8988T (cell line): ENCODE measurements around the gene LYRM4.
A peak's percentile ranks its signal among the peaks of the same experiment; 100 is the strongest.
"Not testable (repeated sequence)": the region's sequence is repeated elsewhere in the genome, so short reads cannot be mapped to it uniquely, and the experiment has no call there.

Experiments
- DNase-seq: peaks from one replicate; pipeline ENCODE4 v3.0.0; 2011

The LYRM4 gene

GRCh38 chr6:5139828-5140771 lies 120.7 kb downstream of the LYRM4 start:
- DNase-seq, result no peak

DNA sequence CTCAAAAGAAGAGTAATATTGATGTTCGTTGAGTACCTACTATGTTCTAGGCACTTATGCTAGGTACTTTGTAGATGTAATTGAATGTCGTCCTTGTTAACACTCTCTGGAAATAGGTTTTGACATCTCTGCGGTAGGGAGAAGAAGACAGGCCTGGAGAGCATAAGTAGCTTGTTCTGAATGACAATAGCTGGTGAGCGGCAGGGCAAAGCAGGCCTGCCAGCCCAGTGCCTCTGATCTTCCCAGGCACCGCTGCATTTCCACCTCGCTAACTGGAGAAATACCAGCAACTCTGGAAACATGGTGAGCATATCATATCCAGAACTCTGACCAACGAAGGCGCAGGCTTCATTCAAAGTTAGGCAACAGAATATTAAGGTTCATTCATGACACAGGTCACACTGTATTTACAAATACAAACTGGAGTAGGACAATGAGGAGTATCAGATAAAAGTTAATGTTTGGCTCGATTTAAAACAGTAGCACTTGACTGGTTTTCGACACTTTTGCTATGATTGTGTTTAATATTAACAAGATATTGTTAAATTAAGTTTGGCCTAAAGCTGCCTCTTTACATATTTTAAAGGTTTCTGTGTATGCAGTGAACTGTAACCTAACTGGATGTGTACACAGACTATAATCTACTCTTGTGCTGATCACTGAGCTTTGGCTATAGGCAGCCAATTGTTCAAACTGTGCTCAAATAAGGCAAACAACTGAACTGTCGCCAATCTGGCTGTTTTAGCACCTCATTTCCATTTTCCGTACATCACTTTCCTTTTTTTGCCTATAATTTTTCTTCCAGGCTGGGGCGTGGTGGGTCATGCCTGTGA lies 121.5 kb downstream of the LYRM4 start:
- DNase-seq, result no peak

DNA sequence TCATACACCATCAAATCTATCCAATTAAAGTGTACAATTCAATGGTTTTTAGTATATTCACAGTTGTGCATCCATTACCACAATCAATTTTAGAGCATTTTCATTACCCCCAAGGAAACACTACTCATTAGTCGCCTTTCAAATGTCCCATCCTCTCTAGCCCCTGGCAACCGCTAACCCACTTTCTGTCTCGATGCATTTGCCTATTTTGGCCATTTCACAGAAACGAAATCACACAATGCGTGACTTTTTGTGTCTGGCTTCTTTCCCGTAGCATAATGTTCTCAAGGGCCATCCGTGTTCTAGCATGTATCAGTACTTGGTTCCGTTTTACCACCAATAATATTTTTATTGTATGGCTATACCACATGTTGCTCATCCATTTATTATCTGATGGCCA lies 123.9 kb downstream of the LYRM4 start:
- no peak for DNase-seq

DNA sequence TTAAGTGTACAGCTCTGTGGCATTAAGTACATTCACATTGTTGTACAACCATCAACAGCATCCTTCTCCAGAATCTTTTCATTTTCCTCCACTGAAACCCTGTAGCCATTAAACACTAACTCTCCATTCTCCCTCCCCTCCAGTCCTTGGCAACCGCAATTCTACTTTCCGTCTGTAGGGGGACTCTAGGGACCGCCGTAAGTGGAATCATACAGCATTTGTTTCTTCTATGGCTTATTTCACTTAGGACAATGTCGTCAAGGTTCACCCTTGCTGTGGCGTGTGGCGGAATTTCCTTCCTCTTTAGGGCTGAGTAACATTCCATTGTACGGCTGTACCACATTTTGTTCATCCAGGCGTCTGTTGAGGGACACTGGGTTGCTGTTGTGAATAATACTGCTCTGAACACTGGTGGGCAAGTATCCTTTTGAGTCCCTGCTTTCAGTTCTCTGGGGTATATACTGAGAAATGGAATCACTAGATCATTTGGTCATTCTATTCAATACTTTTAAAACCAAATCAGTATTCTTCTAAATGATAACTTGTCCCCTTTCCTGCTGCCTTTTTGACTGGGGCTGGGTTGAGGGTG lies 124.9 kb downstream of the LYRM4 start:
- no peak for DNase-seq

DNA sequence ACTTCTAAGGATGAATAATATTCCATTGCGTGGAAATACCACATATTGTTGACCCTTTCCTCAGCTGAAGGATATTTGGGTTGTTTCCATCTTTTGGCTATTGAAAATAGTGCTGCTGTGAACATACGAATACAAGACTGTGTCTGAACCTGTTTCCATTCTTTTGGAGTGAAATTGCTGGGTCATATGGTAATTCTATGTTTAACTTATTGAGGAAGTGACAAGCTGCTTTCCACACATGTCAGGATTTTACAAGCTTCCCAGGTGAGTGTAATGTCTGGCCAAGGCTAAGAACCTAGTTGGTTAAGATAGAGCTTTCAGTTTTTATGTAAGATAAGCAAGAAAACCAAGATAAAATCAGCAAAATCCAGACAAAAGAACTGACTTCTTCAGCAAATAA lies 126.8 kb downstream of the LYRM4 start:
- no peak for DNase-seq

DNA sequence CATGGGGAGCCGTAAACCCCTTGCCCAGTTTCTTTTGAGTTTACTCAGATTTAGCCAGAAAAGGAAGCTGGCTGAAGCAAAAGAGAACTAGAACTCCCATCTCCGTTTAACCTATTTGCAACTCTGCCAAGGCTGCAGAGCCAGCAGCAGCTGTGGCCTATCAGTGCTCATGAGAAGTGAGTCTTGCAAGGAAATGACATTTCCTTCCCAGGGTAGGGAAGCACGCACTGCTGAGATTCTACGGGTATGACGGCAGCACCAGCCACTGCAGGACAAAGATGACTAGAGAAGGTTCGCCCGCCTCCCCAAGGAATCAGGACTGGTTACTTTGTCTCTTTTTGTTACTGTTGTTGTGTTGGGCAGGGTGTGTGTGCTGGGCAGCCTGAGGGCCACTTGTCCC lies 128.0 kb downstream of the LYRM4 start:
- DNase-seq, result no peak

- no peak for DNase-seq
These were observed 130.4 kb downstream of the LYRM4 start for GRCh38 chr6:5130135-5130866.

- DNase-seq, result no peak
These were observed 132.4 kb downstream of the LYRM4 start for GRCh38 chr6:5128351-5128750.

- no peak for DNase-seq
These were observed 133.6 kb downstream of the LYRM4 start for GRCh38 chr6:5127106-5127687.

DNA sequence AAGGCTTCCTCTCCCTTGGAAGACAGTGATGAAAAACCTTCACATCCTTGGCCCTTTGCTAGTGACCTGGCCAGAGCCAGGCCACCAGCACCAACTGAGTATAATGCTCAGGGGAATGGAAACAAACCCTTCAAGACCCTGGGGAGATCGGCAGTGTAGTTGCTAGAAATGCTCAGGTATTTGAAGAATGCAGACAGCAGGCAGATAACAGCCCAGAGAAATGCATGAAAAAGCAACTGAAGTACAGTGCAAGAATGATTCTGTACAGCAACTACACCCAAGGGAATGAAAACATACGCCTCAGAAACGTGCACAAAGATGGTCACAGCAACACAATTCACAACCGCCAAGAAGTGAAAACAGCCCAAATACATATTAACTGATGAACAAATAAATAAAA lies 134.5 kb downstream of the LYRM4 start:
- DNase-seq, result no peak

DNA sequence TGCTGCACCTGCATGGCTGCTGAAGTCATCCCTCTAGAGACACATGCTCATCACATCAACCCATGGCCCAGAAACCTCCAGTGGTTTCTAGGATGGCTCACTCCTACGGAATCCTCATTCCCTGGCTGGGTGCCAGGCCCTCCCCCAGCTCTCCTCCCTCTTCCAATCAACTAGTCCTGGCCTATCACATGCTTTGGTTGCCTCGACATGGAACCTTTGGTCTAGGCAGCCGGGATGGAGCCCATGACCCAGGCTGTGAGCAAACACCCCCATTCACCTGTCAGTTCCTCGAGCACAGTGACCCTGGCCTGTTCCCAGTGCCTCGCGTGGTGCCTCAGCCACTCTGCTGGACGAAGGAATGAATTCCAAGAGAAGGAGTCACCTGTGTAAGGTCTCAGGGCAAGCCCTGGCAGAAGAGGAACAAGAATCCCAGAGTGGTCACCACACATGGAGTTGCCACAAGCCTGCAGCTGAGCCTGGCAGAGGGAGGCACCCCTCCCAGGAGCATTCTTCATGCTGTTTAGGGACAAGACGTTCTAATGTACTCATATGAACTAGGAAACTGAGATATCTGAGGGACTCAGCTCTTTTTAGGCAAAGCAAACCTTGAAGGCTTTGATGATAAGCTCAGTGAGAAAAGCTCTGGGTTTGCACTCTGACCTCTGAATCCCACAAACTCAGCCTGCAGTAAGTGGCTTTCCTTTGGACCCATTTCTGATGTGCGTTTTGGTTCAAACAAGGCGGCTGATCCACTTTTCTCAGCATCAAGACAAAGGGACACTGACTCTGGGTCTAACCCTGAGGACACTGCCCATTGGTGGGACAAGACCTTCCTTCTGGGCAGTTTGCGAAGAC lies 135.4 kb downstream of the LYRM4 start:
- DNase-seq, result peak; percentile 60

DNA sequence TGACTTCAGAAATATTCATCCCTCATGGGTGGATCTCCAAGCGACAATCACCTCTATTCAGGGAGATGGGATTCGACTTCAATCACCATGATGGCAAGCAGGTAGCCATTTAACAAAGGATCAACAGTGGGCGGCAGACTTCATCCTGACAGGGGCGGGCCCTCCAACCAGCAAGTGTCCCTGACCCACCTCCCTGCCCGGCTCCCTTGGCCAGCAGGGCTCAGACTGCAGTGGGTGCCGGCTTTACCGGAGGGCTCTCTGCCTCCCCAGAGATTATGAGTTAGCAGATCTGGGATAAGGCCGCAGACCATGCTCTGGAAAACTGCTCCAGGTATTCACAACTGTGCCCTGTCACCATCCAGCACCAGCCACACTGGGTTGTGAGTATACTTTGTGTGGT lies 136.2 kb downstream of the LYRM4 start:
- DNase-seq, result no peak

GRCh38 chr6:5123296-5124143 lies 137.2 kb downstream of the LYRM4 start:
- DNase-seq, result no peak

GRCh38 chr6:5122504-5123112 lies 138.1 kb downstream of the LYRM4 start:
- no peak for DNase-seq

GRCh38 chr6:5121956-5122355 lies 138.8 kb downstream of the LYRM4 start:
- no peak for DNase-seq

DNA sequence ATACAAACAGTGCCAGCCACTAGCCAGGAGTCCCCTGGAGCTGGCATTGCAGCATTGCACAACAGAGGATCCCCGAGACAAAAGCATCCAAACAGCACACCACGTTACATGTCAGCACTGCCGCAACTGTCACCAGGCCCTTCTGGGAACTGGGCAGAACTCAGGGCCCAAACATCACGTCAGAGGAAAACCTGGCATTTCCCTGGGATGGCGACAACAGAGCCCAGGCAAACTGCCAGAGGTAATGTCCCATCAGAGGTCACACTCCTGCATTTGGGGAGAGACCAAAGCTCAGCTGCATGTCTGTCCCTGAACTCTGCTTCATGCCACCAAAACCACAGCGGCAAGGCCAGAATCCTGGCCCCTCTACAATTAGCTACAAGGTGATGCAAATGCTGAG lies 139.3 kb downstream of the LYRM4 start:
- DNase-seq, result no peak

- not testable (repeated sequence) for DNase-seq
These were observed 140.2 kb downstream of the LYRM4 start for GRCh38 chr6:5120543-5120942.

GRCh38 chr6:5120011-5120410 lies 140.7 kb downstream of the LYRM4 start:
- no peak for DNase-seq

GRCh38 chr6:5119090-5119951 lies 141.4 kb downstream of the LYRM4 start:
- DNase-seq, result no peak
